Natural killer cell (primary cell): ENCODE results near the gene ZACN. TPM values are rescaled to one million over a fixed set of nuclear protein-coding genes. Genes with fewer than 3 reads are reported as not detected.

Experiments
- ATAC-seq, 3 donors: fragments of 150-1000 bp in 2 of 3; fragments of 200-7000 bp in 1 of 3; cut with Tn5 transposase; 1 replicate in 1 of 3; 2 replicates in 2 of 3; pipeline ENCODE4 v1.10.0; 2021; ENCODE audit warnings: mild to moderate bottlenecking in 2 of 3, moderate library complexity in 2 of 3
- DNase-seq, 2 donors: peaks; one replicate each; pipeline versions ENCODE4 v3.0.0 to v3.0.0-alpha.2; 2013 to 2021; ENCODE audit warnings: mixed read lengths in 1 of 2
- H3K27ac ChIP-seq: one replicate; pipeline ENCODE4 v1.5.1; 2013; ENCODE audit warnings: mild to moderate bottlenecking, low read length
- H3K27me3 ChIP-seq: one replicate; pipeline ENCODE4 v1.6.1; 2013; ENCODE audit warnings: low read length; ENCODE audit not compliant: control insufficient read depth, insufficient read depth
- H3K36me3 ChIP-seq: one replicate; pipeline ENCODE4 v1.6.1; 2013; ENCODE audit warnings: low read length; ENCODE audit not compliant: control insufficient read depth, insufficient read depth
- H3K4me1 ChIP-seq: one replicate; pipeline ENCODE4 v1.6.1; 2013; ENCODE audit warnings: low read length; ENCODE audit not compliant: control insufficient read depth, insufficient read depth
- H3K4me3 ChIP-seq: one replicate; pipeline ENCODE4 v1.5.1; 2013; ENCODE audit warnings: low read length
- H3K9me3 ChIP-seq: one replicate; pipeline ENCODE4 v1.6.1; 2013; ENCODE audit warnings: low read length; ENCODE audit not compliant: control insufficient read depth, insufficient read depth
- H3K27ac Mint-ChIP-seq, 2 donors: one replicate each; pipeline ENCODE4 v1.8.0; 2022; ENCODE audit warnings: mild to moderate bottlenecking in 2 of 2, mixed read lengths in 2 of 2, moderate library complexity in 1 of 2
- H3K27me3 Mint-ChIP-seq, 2 donors: one replicate each; pipeline ENCODE4 v1.8.0; 2022; ENCODE audit warnings: low read depth in 2 of 2, mixed read lengths in 2 of 2
- H3K36me3 Mint-ChIP-seq: one replicate; pipeline ENCODE4 v1.8.0; 2022; ENCODE audit warnings: mixed read lengths
- H3K4me1 Mint-ChIP-seq, 2 donors: one replicate each; pipeline ENCODE4 v1.8.0; 2022; ENCODE audit warnings: mixed read lengths in 2 of 2
- H3K4me3 Mint-ChIP-seq: one replicate; pipeline ENCODE4 v1.8.0; 2022; ENCODE audit warnings: mild to moderate bottlenecking, moderate library complexity, mixed read lengths
- H3K9me3 Mint-ChIP-seq, 2 donors: one replicate each; pipeline ENCODE4 v1.8.0; 2022; ENCODE audit warnings: mixed read lengths in 2 of 2
- CTCF ChIP-seq: fragments of 200-600 bp; IDR thresholded peaks from one replicate; pipeline ENCODE4 v1.8.0; 2022; ENCODE audit warnings: antibody characterized with exemption
- WGBS: methylation state at CpG from one replicate; pipeline ENCODE4 v1.1.7; 2013; ENCODE audit warnings: missing lambda C conversion rate; ENCODE audit not compliant: insufficient coverage; 5-methylcytosine and 5-hydroxymethylcytosine counted together
- intact Hi-C: fragments of 100-400 bp; cut with micrococcal nuclease; formaldehyde crosslinking; loops from one replicate; pipeline ENCODE4 v1.14.2; 2022
- total RNA-seq, 4 donors: library from RNA; stranded (reverse); fragments of 120-200 nt in 1 of 4; gene quantifications; one replicate each; pipeline versions ENCODE4 v1.2.3 to v1.2.4, GENCODE V29; 2013 to 2022

Gene ZACN
- total RNA-seq, 3 donors from 2014 or later (not counting 1 experiment from before 2014, with no cell fraction given) = 0.28 to 0.80 (median 0.50) TPM

GRCh38 chr17:76083536-76084182 lies 4.7 kb downstream of the ZACN start:
- ATAC-seq (no peak), DNase-seq (no peak)
- H3K9me3 ChIP-seq = no peaks in the 10 kb centered on the region
- H3K4me3 ChIP-seq = no peak overlapping the region
- H3K4me1 Mint-ChIP-seq = peaks cover 0 to 6% of the 10 kb centered on the region in 2 donors
- H3K36me3 Mint-ChIP-seq = no peaks in the 10 kb centered on the region
- no peak for TF ChIP-seq CTCF
- H3K27ac Mint-ChIP-seq = no peak overlapping the region
- no peak overlapping the region for H3K4me3 Mint-ChIP-seq
- H3K36me3 ChIP-seq = peaks cover 62% of the 10 kb centered on the region
- no peak overlapping the region for H3K27ac ChIP-seq
- H3K4me1 ChIP-seq = peaks cover 12% of the 10 kb centered on the region
- H3K9me3 Mint-ChIP-seq = no peaks in the 10 kb centered on the region
- intact Hi-C loops = no loop called here
- H3K27me3 Mint-ChIP-seq = peaks cover 0 to 2% of the 10 kb centered on the region in 2 donors
- 91% methylated on average over 11 of the region's 15 CpGs for WGBS
- H3K27me3 ChIP-seq = no peaks in the 10 kb centered on the region

GRCh38 chr17:76085066-76085730 lies 6.2 kb downstream of the ZACN start:
- H3K36me3 Mint-ChIP-seq = no peaks in the 10 kb centered on the region
- no peaks in the 10 kb centered on the region for H3K9me3 Mint-ChIP-seq
- no peaks in the 10 kb centered on the region for H3K27me3 Mint-ChIP-seq
- no peak overlapping the region for H3K27ac ChIP-seq
- no peaks in the 10 kb centered on the region for H3K9me3 ChIP-seq
- H3K27ac Mint-ChIP-seq = no peak overlapping the region
- intact Hi-C loops = no loop called here
- H3K4me3 ChIP-seq = no peak overlapping the region
- TF ChIP-seq CTCF = no peak
- peaks cover under 1% of the 10 kb centered on the region for H3K4me1 ChIP-seq
- no peak overlapping the region for H3K4me3 Mint-ChIP-seq
- H3K27me3 ChIP-seq = no peaks in the 10 kb centered on the region
- no peak for ATAC-seq
- DNase-seq = no peak
- peaks cover 0 to 6% of the 10 kb centered on the region in 2 donors for H3K4me1 Mint-ChIP-seq
- H3K36me3 ChIP-seq = peaks cover 77% of the 10 kb centered on the region
- 89% methylated on average over 17 of the region's 17 CpGs for WGBS

- no peak for TF ChIP-seq CTCF
- Mint-ChIP-seq H3K4me1 (peaks cover 0 to 6% of the 10 kb centered on the region in 2 donors), H3K27me3 (no peaks in the 10 kb centered on the region), H3K36me3 (no peaks in the 10 kb centered on the region), H3K27ac (no peak overlapping the region), H3K9me3 (no peaks in the 10 kb centered on the region), H3K4me3 (no peak overlapping the region)
- no peak for ATAC-seq
- Histone ChIP-seq H3K27ac (no peak overlapping the region), H3K36me3 (peaks cover 83% of the 10 kb centered on the region), H3K9me3 (no peaks in the 10 kb centered on the region), H3K4me1 (no peaks in the 10 kb centered on the region), H3K4me3 (no peak overlapping the region), H3K27me3 (no peaks in the 10 kb centered on the region)
- WGBS = 96% methylated on average over 13 of the region's 13 CpGs
- intact Hi-C loops = no loop called here
- DNase-seq = no peak
These were observed 6.9 kb downstream of the ZACN start for GRCh38 chr17:76085731-76086366.
